Activated CD4-positive, alpha-beta T cell treated with anti-CD3 and anti-CD28 coated beads, Interleukin-2, Interleukin-6, amounts not matched to agents 100 ng/mL and 50 ng/mL, durations not matched to agents 16 hours and 8 hours (primary cell): ENCODE measurements around the gene ABCC5.

ENCODE experiments used
- DNase-seq: peaks from one replicate; pipeline ENCODE4 v3.0.0-alpha.2; 2020

The ABCC5 gene

GRCh38 chr3:183918178-183918577, 99.5 kb downstream of the ABCC5 start:
- DNase-seq, result no peak

GRCh38 chr3:183917776-183918175, 99.9 kb downstream of the ABCC5 start:
- no peak for DNase-seq

GRCh38 chr3:183914856-183915255, 102.8 kb downstream of the ABCC5 start:
- DNase-seq, result no peak

GRCh38 chr3:183913580-183913920, 104.1 kb downstream of the ABCC5 start:
- no peak for DNase-seq

GRCh38 chr3:183912895-183913579, 104.6 kb downstream of the ABCC5 start:
- DNase-seq, result no peak

GRCh38 chr3:183911763-183912506, 105.7 kb downstream of the ABCC5 start:
- DNase-seq, result no peak

GRCh38 chr3:183911087-183911486, 106.6 kb downstream of the ABCC5 start:
- DNase-seq, result no peak

GRCh38 chr3:183909030-183909600, 108.6 kb downstream of the ABCC5 start:
- no peak for DNase-seq

- DNase-seq, result no peak
Measured at GRCh38 chr3:183907911-183908331, 109.8 kb downstream of the ABCC5 start.

GRCh38 chr3:183907176-183907575, 110.5 kb downstream of the ABCC5 start:
- no peak for DNase-seq

GRCh38 chr3:183906234-183906921, 111.3 kb downstream of the ABCC5 start:
- no peak for DNase-seq

- DNase-seq, result no peak
Measured at GRCh38 chr3:183904833-183905780, 112.6 kb downstream of the ABCC5 start.

- DNase-seq, result no peak
Measured at GRCh38 chr3:183898028-183898431, 119.7 kb downstream of the ABCC5 start.

- DNase-seq, result peak; percentile 18
Measured at GRCh38 chr3:183897606-183898005, 120.1 kb downstream of the ABCC5 start.

GRCh38 chr3:183896610-183897009, 121.1 kb downstream of the ABCC5 start:
- DNase-seq, result no peak

GRCh38 chr3:183896184-183896583, 121.5 kb downstream of the ABCC5 start:
- DNase-seq, result no peak

GRCh38 chr3:183895774-183896173, 121.9 kb downstream of the ABCC5 start:
- DNase-seq, result no peak

GRCh38 chr3:183895296-183895695, 122.4 kb downstream of the ABCC5 start:
- peak; percentile 57 for DNase-seq

GRCh38 chr3:183892610-183893214, 125.0 kb downstream of the ABCC5 start:
- DNase-seq, result no peak

GRCh38 chr3:183885766-183886165, 131.9 kb downstream of the ABCC5 start:
- DNase-seq, result no peak

- DNase-seq, result peak; percentile 99
Measured at GRCh38 chr3:183884427-183885296, 133.0 kb downstream of the ABCC5 start, which contains the start of gene PARL. Gene PARL (minus strand): TSS chr3:183884880. CDS start chr3:183884846, 34 bp downstream.
